COLO668 (cell line): ENCODE measurements around the gene OTOG.
A peak's percentile ranks its signal among the peaks of the same experiment; 100 is the strongest.

Experiments
- DNase-seq: peaks from one replicate; lab custom pipeline; 2025; ENCODE audit not compliant: unreplicated experiment; lab: John Stamatoyannopoulos, UW

OTOG gene

GRCh38 chr11:17560281-17561110 is 13.4 kb downstream of the OTOG start:
- no peak for DNase-seq

- no peak for DNase-seq
Measured at GRCh38 chr11:17561111-17561415, 14.0 kb downstream of the OTOG start.

GRCh38 chr11:17561526-17561925 is 14.5 kb downstream of the OTOG start:
- DNase-seq, result no peak

GRCh38 chr11:17563231-17563646 is 16.2 kb downstream of the OTOG start:
- no peak for DNase-seq

- no peak for DNase-seq
Measured at GRCh38 chr11:17563961-17564686, 17.1 kb downstream of the OTOG start.

- DNase-seq, result peak; percentile 7
Measured at GRCh38 chr11:17564687-17565042, 17.6 kb downstream of the OTOG start.

GRCh38 chr11:17568944-17569343 is 21.9 kb downstream of the OTOG start:
- DNase-seq, result no peak

GRCh38 chr11:17570034-17570433 is 23.0 kb downstream of the OTOG start:
- no peak for DNase-seq

GRCh38 chr11:17571431-17572358 is 24.6 kb downstream of the OTOG start:
- no peak for DNase-seq

- DNase-seq, result no peak
Measured at GRCh38 chr11:17572359-17572690, 25.3 kb downstream of the OTOG start.

GRCh38 chr11:17572791-17573460 is 25.9 kb downstream of the OTOG start:
- DNase-seq, result no peak

GRCh38 chr11:17573526-17573925 is 26.5 kb downstream of the OTOG start:
- no peak for DNase-seq

GRCh38 chr11:17574141-17575091 is 27.4 kb downstream of the OTOG start:
- DNase-seq, result no peak

- no peak for DNase-seq
Measured at GRCh38 chr11:17575431-17576425, 28.7 kb downstream of the OTOG start.

GRCh38 chr11:17578296-17578695 is 31.2 kb downstream of the OTOG start:
- DNase-seq, result no peak

- no peak for DNase-seq
Measured at GRCh38 chr11:17578958-17579357, 31.9 kb downstream of the OTOG start.

GRCh38 chr11:17579451-17579850 is 32.4 kb downstream of the OTOG start:
- no peak for DNase-seq

- DNase-seq, result no peak
Measured at GRCh38 chr11:17580271-17580670, 33.2 kb downstream of the OTOG start.
